HG02938 (cell line): Measurements from ENCODE around the gene C1orf56.

Experiments
- ATAC-seq: cut with Tn5 transposase; IDR thresholded peaks from one replicate; pipeline ENCODE4 v1.9.1; 2021; ENCODE audit warnings: mild to moderate bottlenecking, moderate library complexity; ENCODE audit not compliant: unreplicated experiment

The C1orf56 gene

DNA sequence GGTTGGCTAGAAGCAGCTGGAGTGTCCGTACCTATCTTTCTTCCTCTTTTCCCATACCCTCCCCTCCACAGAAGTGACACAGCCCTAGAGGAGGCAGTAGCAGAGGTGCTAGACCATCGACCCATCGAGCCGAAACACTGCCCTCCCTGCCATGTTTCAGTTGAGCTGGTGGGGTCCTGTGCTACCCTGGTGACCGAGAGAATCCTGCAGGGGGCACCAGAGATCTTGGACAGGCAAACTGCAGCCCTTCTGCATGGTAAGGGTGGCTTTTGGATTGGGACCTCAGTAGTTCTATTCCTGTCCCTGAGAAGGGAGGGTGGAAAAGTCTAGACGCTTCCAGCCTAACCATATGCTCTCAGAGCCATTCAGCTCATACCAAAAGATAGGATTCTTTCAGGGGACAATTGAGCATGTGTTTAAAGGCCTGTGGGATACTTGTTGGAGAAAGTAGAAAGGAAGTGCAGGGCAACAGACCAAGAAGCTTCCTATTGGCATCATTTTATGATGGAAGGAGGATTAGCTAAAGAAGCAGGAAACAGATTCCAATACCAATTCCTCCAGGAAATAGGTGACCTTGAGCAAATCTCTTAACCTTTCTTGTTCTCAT, 22.9 kb upstream of the C1orf56 start:
- ATAC-seq: peak; percentile 58

DNA sequence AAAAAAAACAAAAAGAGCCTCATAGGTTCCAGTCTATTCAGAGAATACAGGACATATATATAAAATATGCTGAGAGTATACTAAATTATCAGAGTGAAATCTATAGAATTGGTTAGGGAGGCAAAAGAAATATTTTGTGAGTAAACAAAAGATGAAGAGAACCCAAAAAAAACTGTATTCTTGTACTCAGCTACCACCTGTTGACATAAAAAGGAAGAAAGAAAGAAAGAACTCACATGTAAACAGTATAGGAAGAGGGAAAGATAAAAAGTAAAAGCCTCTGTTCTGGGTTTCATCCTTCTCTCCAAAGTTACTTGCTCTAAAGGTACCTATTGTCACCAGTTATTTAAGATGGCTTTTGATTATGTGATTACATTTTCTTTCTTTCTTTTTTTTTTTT, 21.1 kb upstream of the C1orf56 start:
- no peak for ATAC-seq

DNA sequence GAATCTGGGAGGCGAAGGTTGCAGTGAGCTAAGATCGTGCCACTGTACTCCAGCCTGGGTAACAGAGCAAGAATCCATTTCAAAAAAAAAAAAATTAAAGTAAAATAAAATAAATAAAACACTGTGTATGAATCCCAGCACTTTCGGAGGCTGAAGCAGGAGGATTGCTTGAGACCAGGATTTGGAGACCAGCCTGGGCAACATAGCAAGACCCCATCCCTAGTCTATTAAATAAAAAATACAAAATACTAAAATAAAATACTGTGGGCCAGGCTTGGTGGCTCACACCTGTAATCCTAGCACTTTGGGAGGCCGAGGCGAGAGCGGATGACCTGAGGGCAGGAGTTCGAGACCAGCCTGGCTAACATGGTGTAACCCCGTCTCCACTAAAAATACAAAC, 15.4 kb upstream of the C1orf56 start:
- no peak for ATAC-seq

DNA sequence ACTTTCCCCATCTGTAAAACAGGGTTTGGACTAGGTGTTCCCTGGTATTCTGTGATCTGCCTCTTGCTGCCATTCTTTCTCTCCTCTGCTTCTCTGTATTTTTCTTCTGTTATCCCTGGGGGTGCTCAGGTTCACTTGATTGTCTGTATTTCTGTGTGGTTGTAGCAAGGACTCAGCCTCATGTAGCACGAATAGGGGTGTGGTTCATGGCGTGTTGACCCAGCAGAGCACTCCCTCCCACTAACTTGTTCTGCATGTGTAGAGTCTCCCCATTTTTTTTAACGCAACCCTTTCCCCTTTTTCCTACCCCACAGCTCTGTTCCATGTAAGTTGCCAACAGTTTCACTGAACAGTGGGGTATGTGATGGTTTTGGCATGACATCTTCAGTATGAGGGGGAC, 12.4 kb upstream of the C1orf56 start:
- no peak for ATAC-seq

DNA sequence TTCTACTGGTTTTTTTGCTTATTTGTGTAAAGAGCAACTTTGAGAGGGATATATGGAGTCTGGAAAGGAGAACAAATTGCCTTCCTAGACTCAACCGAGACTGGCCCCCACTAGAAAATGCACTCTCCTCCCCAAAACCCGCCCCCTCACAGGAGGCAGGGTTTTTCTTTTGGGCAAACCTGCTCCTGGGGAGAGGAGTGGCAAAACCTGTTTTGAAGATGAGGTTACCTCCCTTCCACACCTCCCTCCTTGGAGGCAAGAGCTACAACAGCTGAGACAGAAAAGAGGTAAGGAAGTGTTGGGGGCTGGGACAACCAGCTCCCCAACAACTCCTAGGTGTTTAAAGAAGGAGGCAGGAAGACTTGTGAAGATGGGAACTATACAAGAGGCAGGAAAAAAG, 11.2 kb upstream of the C1orf56 start, which contains the start of gene BNIPL:
Gene BNIPL, plus strand, starts transcription at position 231 of the 400 bp plus-strand sequence. Its CDS starts 140 bp downstream, at position 371.
- no peak for ATAC-seq

DNA sequence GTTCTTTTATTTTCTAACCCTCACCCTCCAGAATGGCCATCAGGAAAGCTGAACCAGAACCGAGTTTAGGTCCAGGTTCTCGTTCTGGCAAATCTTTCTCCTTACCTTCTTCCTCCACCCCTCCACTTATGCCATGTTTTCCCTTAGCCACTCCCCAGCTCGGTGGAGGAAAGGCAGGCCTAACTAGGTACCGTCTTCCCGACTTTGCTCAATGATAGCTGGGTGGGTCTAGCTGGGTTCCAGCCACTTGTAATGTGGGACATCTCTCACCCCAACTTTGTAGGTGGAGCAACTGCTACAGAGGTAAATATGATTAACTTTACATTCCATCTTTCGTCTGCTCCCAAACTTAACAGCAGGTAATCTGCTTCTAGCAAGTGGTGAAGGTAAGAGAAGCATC, 10.5 kb upstream of the C1orf56 start:
- ATAC-seq: no peak

DNA sequence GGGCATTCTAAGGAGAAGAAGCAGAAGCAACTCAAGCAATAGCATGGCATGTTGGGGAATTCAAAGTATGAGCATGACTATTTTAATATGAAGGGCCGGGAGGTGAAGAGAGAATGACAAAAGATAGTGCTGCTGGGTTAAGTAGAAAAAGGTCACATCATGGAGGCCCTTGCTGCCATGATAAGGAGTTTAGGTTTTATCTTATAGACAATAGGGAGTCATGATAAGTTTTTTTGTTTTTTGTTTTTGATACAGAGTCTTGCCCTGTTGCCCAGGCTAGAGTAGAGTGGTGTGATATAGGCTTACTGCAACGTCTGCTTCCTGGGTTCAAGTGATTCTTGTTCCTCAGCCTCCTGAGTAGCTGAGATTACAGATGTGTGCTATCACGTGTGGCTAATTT, 8.0 kb upstream of the C1orf56 start:
- ATAC-seq: no peak

DNA sequence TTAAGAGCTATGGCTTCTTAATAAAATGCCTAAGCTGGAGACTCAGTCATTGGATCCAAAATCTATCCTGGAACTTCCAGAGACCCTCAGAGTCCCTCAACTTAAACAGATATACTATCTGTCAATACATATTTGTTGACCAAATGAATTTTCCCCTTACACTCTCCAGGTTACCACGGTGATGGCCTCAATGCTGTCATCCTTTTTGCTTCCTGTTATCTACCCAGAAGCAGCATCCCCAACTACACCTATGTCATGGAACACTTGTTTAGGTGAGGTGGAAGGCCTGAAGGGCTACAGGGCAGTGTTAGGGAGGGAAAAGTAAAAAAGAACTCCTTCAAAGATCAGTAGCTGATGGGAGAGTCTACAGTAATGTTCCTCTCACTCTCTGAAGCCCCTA, 4.4 kb upstream of the C1orf56 start:
- ATAC-seq: no peak

DNA sequence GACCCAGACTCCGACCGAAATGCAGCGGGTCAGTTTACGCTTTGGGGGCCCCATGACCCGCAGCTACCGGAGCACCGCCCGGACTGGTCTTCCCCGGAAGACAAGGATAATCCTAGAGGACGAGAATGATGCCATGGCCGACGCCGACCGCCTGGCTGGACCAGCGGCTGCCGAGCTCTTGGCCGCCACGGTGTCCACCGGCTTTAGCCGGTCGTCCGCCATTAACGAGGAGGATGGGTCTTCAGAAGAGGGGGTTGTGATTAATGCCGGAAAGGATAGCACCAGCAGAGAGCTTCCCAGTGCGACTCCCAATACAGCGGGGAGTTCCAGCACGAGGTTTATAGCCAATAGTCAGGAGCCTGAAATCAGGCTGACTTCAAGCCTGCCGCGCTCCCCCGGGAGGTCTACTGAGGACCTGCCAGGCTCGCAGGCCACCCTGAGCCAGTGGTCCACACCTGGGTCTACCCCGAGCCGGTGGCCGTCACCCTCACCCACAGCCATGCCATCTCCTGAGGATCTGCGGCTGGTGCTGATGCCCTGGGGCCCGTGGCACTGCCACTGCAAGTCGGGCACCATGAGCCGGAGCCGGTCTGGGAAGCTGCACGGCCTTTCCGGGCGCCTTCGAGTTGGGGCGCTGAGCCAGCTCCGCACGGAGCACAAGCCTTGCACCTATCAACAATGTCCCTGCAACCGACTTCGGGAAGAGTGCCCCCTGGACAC, 534 bp downstream of the C1orf56 start:
- ATAC-seq: peak; percentile 56

DNA sequence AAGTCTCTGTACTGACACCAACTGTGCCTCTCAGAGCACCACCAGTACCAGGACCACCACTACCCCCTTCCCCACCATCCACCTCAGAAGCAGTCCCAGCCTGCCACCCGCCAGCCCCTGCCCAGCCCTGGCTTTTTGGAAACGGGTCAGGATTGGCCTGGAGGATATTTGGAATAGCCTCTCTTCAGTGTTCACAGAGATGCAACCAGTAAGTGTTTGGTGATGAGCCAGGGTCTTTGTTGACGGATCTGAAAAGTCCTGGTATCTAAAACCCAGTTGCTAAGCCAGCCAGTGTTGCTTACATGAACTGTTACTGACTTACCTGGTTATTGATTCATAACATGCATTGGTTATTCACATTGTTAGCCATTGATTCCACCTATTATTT, 1.1 kb downstream of the C1orf56 start:
- no peak for ATAC-seq

DNA sequence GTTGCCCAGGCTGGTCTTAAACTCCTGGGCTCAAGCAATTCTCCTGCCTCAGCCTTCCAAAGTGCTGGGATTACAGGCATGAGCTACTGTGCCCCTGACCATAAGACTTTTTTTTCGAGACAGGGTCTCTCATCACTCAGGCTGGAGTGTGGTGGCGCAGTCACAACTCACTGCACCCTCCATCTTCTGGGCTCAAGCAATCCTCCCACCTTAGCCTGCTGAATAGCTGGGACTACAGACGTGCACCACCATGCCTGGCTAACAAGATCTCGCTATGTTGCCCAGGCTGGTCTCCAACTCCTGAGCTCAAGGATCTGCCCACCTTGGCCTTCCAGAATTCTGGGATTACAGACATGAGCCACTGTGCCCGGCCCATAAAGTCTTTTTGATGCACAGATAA, 1.9 kb downstream of the C1orf56 start:
- no peak for ATAC-seq

DNA sequence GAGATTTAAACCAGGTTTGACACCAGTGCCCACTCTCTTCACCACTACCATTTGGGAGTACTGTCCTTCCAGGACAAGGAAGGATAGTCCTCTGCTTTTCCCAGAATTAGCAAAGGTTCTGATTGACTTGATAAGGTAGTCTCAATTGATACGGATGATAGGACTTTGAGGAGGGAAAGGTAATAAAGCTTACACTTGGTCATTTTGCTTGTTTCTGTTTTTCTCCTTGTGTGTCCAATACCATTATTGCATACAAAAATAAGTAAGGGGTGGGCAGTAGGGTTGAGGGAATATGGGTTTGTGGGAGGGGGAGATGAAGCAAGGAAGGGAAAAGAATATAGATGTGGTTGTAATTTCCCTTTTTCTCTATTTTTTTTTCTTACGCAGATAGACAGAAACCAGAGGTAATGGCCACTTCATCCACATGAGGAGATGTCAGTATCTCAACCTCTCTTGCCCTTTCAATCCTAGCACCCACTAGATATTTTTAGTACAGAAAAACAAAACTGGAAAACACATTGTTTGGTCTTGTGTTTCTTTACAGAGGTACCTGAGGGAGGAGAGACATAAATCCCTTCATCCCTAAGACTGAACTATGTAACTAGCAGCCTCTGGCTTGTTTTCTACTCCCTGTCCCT, 2.6 kb downstream of the C1orf56 start:
- ATAC-seq: no peak

DNA sequence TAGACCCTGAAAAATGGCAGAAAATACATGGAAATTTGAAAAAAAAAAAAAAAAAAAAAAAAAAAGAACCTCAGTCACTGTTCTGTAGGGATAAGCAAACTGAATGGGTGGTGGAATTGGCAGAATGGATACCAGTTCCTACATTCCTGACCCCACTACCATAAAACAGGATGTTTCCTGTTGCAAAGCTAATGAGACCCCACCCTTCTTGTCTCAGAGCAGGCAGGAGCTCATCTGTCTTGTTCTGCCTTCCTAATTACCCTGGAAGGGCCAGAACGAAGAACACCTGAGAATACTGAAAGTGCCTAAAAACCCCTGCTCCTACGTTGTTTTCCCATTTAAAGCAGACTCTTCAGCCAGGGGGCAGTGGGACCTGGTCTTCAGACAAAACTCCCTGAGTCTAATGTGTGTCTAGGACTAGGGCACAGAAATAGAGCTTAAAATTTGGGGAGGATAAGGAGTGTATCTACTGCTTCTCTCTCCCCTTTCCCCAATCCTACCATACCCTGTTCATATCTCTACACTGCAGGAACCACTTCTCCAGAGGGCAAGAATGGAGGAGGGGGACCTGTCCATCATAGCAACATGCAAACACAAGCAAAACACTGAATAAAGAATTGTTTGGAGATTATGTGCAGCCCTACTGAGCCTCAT, 3.9 kb downstream of the C1orf56 start:
- no peak for ATAC-seq

DNA sequence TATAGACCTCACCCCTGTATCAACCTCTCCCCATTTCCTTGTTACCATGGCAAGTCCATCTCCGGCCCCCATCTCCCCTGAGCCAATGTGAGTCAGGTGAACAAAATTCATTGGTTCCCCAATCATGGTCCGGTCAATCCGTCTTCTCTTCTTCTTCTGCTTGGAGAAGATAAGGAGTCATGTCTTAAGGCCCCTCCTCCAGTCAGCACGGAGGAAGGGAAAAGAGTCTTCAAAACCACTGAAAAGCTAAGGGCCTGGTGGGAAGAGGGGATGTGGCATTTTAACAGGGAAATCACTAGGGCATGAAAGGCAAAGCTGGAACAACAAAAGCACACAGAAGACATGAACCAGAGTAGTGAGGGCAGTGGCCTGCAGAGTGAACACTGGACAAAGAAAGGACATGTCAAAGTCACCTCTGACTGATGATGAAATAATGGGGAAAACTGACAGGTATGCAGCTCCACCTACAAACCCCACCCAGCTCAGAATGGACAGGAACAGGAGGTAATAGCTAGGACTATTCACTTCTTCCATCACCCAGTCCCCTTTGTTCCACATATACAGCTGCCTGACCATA, 7.5 kb downstream of the C1orf56 start:
- no peak for ATAC-seq

DNA sequence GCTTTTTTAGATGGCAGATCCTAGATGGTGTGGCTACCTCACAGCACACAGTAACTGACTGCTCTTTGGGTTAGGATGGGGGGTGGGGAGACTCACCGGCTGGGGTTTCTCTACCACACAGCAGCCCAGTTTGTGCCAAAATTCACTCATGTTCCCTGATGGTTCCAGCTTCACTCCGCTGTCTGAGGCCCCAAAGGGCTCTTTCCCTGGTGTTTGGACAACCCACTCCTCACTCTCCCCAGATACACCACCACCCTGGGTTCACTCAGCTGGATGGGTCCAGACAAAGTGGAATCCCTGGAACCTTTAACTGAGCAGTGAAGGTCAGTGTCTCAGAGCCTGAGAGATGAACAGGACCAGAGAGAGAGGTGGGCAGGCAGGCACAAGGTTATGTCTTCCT, 8.0 kb downstream of the C1orf56 start:
- ATAC-seq: no peak

DNA sequence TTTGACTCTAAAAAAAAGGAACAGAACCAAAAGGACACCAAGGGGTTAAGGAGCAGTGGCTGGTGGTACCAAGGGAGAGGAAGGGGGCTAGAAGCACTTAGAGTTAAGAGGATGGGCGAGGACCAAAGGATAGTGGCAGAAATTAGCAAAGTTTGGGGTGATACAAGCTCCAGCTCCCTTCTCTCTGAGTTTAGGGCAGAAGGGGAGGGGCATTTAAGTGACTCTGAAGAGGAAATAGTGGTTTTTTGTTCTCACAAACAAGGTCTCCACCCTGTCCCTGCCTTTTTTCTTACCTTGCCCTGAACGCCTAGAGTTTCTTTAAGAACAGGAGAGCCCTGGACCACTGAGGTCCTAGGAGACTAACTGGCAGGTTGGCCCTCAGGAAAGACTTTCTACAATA, 8.6 kb downstream of the C1orf56 start:
- no peak for ATAC-seq

DNA sequence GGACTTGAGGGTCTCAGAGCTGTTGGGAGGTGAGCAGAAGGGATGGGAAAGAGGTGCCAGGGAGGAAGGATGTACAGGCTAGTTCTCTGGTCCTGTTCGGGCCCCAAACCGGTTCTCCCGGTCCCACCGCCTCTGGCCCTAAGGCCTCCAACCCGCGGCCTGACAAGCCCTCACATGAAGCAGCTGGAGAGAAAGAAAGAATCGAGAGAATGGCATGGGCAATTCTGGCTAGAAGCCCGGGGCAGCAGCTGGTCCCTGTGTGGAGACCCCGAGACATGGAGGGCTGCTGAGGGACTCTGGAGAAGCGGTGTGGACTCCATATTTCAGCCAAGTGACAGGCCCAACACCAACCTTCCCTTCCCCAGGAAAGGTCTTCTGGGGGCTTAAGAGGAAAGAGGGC, 11.1 kb downstream of the C1orf56 start:
- no peak for ATAC-seq

DNA sequence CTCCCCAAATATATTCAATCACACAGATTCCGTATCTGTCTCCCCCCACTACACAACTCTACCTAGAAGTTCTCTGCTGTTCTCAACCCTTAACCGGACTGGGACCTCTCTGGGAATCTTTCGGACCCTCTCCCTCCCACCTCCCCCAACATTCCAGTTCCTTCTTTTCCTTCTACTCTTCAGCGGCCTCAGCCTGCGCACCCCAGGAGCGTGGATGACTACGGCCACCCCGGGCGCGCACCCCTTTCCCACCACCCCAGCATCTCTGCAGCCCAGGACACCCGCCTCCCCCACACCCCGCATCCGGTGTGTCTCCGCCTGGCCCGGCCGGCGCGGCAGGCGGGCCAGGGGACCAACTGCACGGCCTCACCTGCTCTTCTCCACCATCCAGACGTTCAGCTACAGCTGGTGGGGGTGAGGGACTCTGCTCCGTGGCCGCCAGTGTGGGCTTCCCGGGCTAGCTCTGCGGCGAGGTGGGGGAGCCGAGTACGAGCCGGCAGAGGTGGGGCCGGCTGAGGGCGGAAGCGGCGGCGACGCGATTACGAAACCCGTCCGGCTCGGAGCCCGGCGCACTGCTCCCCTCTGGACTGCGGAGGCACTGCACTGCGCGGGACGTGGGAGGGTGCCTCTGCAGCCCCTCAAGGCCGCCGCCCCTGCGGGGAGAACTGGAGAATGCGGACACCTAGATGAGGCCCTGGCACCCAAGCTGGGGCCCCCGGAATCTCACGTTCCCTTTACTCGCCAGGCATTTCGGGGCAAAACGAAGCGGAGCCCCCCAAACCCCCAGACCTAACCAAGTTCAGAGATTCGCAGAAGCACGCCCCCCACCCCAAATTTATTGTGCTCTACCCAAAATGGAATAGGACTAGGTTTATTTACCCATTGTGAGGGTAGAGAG, 11.8 kb downstream of the C1orf56 start, which contains the start of gene CDC42SE1:
Gene CDC42SE1, minus strand, starts transcription at position 514 of the 898 bp plus-strand sequence. CDS start 3,892 bp downstream, outside the sequence.
- peak; percentile 72 for ATAC-seq

DNA sequence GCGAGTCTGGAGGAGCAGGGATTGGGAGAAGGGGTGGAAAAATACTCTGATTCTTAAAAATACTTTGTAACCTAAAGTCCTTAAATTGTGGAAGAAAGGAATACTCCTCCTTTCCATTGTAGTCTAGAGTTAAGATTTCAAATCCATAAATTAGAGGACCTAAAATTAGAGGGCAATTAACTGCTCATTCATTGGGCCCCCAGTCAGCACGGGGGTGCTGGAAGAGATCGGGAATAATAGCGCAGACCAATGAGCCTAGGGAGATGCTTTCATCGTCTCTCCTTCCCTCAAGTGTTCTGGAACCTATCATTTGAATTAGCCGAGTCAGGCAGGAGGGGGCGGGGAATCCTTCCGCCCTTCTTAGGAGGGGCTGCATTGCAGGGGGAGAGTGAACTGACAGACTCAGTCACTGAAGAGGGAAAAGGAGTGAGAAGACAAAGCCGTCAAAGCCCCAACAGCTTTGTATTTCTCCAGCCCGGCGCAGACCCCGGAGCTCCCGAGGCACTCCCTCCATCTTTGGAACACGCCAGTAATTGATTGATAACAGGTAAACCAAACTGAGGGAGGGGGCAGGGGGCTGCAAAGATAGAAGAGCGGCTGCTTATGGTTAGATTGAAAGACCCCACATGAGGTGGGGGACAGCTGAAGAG, 12.6 kb downstream of the C1orf56 start, which contains the start of gene MLLT11:
Gene MLLT11, plus strand, starts transcription at position 391 of the 650 bp plus-strand sequence. CDS start 6,828 bp downstream, outside the sequence.
- no peak for ATAC-seq
